ENCODE results near the gene NUP210.

- TF ChIP-seq CTCF (IDR thresholded peaks at IDR 0.05; ENCODE audit: low read depth, low read length, missing input control): no peak
- no peak for TF ChIP-seq MAX (IDR thresholded peaks at IDR 0.05)
- no peak for TF ChIP-seq JUND (IDR thresholded peaks at IDR 0.05)
- TF ChIP-seq ZBTB33 (IDR thresholded peaks at IDR 0.05): no peak
- no peak for TF ChIP-seq REST (IDR thresholded peaks at IDR 0.05)
Observed at GRCh38 chr3:13294442-13295351, 125.4 kb downstream of the NUP210 start.

All from liver (tissue), 3 donors.